ENCODE results near the gene PARD3. TPM values are rescaled to one million over a fixed set of nuclear protein-coding genes. Genes with fewer than 3 reads are reported as not detected.
A peak's percentile ranks its signal among the peaks of the same experiment; 100 is the strongest.

The PARD3 gene
- total RNA-seq, 2 donors from 2014 or later = 23.1 to 29.7 TPM

DNA sequence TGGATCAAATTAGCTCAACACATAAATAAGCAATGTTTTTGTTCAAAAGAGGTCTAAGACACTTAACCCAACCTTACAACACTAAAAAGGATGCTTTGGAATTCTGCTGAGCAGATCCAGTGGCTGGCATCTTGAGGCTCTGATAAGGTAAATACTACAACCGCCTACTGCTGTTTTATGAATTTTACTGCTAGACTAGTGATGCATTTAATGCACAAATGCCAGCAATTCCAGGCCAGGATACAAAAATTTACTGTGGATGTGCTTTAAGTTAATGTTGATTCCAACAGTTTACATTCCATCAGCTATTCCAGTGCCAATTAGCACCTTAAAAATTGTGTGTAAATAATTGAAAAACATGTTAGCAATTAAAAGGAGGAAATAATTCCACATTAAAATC, 261.3 kb downstream of the PARD3 start:
- DNase-seq (no peak), ATAC-seq (no peak)
- intact Hi-C loops (cut with DNase I) = no loop called here

- no peak for DNase-seq
- intact Hi-C loops (cut with DNase I) = no loop called here
Observed at GRCh38 chr10:34551295-34551694, 263.8 kb downstream of the PARD3 start.

DNA sequence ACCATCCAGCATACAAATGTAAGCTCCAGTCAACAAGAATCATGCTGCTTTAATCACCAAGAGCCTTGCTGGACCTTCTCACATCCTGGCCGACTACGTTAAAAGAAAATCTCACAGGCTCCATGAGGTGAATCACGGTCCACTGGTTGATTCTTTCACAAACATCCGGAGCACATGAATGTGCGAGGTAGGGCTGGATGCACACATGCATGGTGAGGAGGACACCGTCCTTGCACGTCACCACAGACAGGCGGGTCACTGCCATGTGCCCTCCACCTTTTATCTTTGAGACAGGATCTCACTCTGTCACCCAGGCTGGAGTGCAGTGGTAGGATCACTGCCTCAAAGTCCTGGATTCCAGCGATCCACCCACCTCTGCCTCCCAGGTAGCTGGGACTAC, 265.1 kb downstream of the PARD3 start:
- intact Hi-C loops (cut with DNase I) = no loop called here
- no peak for ATAC-seq

More at GRCh38 chr10:34551295-34551694, 263.8 kb downstream of the PARD3 start:
- no peak for ATAC-seq

DNA sequence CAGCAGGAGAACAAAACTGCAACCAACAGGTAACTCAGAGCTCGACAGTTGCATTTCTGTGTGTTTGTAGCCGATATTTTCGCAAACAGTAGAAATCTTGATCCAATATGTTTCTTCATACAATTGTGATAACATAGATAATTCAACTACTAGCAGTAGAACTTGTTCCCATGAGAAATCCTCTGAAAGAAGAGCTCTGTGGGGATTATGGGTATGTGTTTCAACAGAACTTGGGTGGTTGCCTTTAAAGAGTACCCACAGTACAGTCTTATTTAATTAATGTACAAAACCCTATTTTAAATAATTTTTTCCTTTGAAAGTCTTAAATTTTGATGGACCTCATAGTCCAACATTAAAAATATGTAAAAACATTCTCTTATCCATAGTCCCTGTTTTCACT, 266.1 kb downstream of the PARD3 start:
- intact Hi-C loops (cut with DNase I) = no loop called here
- ATAC-seq (no peak), DNase-seq (no peak)

More for the DNA sequence above, 265.1 kb downstream of the PARD3 start:
- no peak for DNase-seq

GRCh38 chr10:34548466-34548865, 266.6 kb downstream of the PARD3 start:
- ATAC-seq = no peak
- intact Hi-C loops (cut with DNase I) = no loop called here
- DNase-seq = no peak

DNA sequence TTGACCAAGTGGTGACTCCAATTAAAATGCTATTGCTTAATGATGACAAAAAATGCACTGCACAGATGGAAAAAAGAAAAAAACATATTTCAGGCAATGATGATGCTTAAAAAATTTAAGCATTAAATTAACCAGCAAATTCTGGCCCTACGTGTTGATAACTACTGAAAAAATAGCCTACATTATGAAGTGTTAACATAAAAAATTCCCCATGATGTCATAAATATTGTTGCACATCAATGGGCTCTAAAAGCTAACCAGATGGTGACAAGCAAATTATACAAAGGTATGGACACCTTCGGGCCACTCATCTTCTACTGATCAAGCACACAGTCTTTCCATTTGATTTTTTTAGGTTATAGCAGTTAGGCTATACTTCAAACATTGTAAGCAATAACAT, 267.4 kb downstream of the PARD3 start:
- DNase-seq = no peak
- ATAC-seq = no peak
- intact Hi-C loops (cut with DNase I) = no loop called here

DNA sequence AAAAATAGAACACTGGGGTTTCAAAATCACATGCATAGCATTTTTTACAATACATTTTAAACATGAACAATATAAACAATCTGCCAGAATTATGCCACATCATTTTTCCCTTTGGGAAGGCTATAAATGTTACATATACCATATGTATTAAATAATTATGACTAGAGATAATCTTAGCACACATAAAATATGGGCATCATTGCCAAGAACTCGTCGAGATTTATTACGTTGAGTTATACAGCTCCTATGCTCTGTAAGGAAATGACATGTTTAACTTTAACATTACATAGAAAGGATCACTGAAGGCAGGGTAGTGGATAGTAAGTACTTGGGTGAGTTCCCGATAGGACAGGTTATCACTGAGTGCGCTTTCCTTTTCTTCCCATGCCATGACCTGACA, 267.8 kb downstream of the PARD3 start:
- intact Hi-C loops (cut with DNase I) = no loop called here
- ATAC-seq = no peak
- DNase-seq = no peak

GRCh38 chr10:34544400-34544799, 270.7 kb downstream of the PARD3 start:
- intact Hi-C loops (cut with DNase I) = no loop called here
- ATAC-seq (no peak), DNase-seq (no peak)

- ATAC-seq (no peak), DNase-seq (no peak)
- intact Hi-C loops (cut with DNase I) = no loop called here
Observed at GRCh38 chr10:34543716-34544115, 271.4 kb downstream of the PARD3 start.

DNA sequence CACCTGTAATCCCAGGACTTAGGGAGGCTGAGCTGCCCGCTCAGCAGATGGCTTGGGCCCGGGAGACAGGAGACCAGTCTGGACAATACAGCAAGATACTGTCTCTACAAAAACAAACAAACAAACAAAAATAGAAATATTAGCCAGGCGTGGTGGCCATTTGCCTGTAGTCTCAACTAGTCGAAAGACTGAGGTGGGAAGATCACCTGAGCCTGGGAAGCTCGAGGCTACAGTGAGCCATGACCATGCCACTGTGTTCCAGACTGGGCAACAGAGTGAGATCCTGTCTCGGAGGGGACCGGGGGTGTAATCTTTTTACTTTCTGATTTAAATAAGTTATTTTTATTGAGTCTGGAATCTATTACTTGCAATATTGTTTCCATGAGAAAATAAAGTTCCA, 274.6 kb downstream of the PARD3 start:
- no peak for ATAC-seq
- DNase-seq = no peak
- intact Hi-C loops (cut with DNase I) = no loop called here

GRCh38 chr10:34539533-34540315, 275.4 kb downstream of the PARD3 start:
- ATAC-seq (peak; percentile 70 to 75), DNase-seq (no peak)
- intact Hi-C loops (cut with DNase I) = loop anchor here in 1 of 2 donors (5.0 kb wide), 1 partner anchor 98 kb away; no protein-coding TSS in a partner anchor

GRCh38 chr10:34538281-34538829, 276.7 kb downstream of the PARD3 start:
- ATAC-seq = no peak
- DNase-seq = no peak
- intact Hi-C loops (cut with DNase I) = loop anchor here in 1 of 2 donors (5.0 kb wide), 1 partner anchor 99 kb away; no protein-coding TSS in a partner anchor

DNA sequence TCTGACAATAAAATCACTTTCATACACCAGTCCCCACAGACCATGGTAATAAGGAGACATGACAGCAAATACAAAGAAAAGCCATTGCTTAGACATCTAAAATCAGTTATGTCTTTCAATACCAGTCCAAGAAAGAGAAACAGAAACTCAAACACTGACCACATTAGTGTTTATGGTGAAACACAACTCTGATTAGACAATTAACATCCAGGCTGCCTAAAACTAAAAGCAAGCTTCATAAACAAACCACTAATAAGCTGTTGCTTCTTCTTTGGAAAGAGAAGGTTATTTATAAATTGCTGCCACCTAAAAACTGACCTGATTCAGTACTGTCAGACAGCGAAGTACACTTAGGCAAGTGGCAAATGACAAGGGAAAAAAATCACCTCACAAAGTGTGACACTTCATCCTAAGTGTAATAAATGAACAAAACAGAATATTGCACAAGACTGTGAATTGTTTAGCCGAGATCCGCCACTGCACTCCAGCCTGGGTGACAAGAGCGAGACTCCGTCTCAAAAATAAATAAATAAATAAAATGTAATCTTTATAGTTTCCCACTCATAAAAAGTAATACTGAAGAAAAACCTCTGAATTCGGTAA, 277.4 kb downstream of the PARD3 start:
- no peak for ATAC-seq
- intact Hi-C loops (cut with DNase I) = loop anchor here in 1 of 2 donors (5.0 kb wide), 1 partner anchor 100 kb away; no protein-coding TSS in a partner anchor
- no peak for DNase-seq

DNA sequence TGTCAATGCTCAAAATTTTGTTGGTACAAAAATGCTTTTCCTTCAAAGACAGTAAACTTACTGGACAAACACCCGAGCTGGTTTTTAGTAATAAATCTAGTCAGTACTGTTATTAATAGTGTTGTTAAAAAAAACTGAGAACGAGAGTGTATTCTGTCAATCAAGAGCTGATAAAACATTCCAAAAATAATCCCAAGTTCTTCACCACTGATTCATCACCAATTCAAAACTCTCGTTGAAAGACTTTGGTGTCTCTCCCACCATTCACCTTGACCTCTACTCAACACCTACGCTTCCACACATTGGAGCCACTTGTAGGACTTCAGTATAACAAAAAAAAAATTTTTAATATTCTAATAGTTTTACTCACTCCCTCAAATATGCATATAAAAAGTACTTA, 279.2 kb downstream of the PARD3 start:
- DNase-seq (no peak), ATAC-seq (peak in 1 of 2 donors; percentile 71)
- intact Hi-C loops (cut with DNase I) = loop anchor here in 1 of 2 donors (5.0 kb wide), 1 partner anchor 101 kb away; no protein-coding TSS in a partner anchor

GRCh38 chr10:34530778-34531177, 284.3 kb downstream of the PARD3 start:
- intact Hi-C loops (cut with DNase I) = no loop called here
- ATAC-seq (no peak), DNase-seq (no peak)

DNA sequence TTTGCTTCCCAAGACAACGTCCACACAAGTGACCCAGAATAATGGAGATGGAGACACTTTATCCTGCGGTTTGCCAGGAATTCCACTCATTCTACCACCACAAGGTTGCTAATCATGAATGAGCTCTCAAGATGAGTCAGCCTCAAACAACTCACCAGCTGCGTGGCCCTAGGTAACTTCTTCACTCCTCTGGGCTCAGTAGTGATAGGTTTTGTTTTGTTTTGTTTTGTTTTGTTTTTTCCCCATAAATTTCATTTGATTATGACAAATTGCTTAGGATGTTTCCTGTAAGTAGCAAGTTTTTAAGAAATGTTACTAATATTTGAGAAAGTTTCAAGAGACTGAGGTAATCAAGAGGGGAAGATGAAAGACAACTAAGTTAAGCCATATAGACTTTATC, 286.8 kb downstream of the PARD3 start:
- intact Hi-C loops (cut with DNase I) = no loop called here
- DNase-seq (no peak), ATAC-seq (peak; percentile 33 to 87)

GRCh38 chr10:34526758-34527730, 288.1 kb downstream of the PARD3 start:
- DNase-seq = no peak
- peak; percentile 75 to 83 for ATAC-seq
- intact Hi-C loops (cut with DNase I) = no loop called here

DNA sequence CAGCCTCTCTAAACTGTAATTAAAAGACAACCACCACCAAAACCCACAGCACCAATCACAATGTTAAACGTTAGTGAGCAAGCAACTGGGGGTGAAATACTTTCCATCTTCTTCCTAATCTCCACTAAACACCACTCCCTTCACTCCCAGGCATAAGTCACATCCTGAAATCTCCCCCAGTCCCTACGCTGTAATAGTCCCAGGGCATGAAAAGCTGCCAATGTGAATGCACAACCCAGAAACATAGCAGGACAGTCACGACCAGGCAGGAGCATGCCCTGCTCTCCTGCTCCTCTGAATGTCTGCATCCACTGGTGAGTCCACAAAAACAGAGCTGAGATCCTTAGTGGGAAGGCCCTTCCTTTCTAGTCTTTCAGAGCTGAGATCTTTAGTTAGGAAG, 288.9 kb downstream of the PARD3 start:
- DNase-seq (no peak), ATAC-seq (peak in 1 of 2 donors; percentile 48)
- intact Hi-C loops (cut with DNase I) = no loop called here
